NCI-H2029 (cell line): Measurements from ENCODE around the gene MPST.

ENCODE experiments used
- DNase-seq: peaks from one replicate; lab custom pipeline; 2025; lab: John Stamatoyannopoulos, UW

The MPST gene

GRCh38 chr22:37044634-37045625 lies 25.4 kb downstream of the MPST start:
- DNase-seq = no peak

- DNase-seq = no peak
These were observed 26.4 kb downstream of the MPST start for GRCh38 chr22:37045958-37046357.

- DNase-seq = no peak
These were observed 27.0 kb downstream of the MPST start for GRCh38 chr22:37046589-37046988.

GRCh38 chr22:37047006-37047405 lies 27.5 kb downstream of the MPST start:
- DNase-seq = no peak

- no peak for DNase-seq
These were observed 28.6 kb downstream of the MPST start for GRCh38 chr22:37048133-37048532.

- DNase-seq = no peak
These were observed 29.7 kb downstream of the MPST start for GRCh38 chr22:37049224-37049623.

GRCh38 chr22:37050913-37051312 lies 31.4 kb downstream of the MPST start:
- DNase-seq = no peak

GRCh38 chr22:37051391-37052385 lies 32.1 kb downstream of the MPST start, which contains the start of gene KCTD17:
Gene KCTD17, plus strand, starts transcription at chr22:37051742. Its CDS starts 19 bp downstream, at chr22:37051761.
- DNase-seq = no peak

- no peak for DNase-seq
These were observed 33.1 kb downstream of the MPST start for GRCh38 chr22:37052386-37053309.

- DNase-seq = no peak
These were observed 33.9 kb downstream of the MPST start for GRCh38 chr22:37053310-37054055.

GRCh38 chr22:37054056-37054395 lies 34.5 kb downstream of the MPST start:
- DNase-seq = no peak

GRCh38 chr22:37054600-37055365 lies 35.2 kb downstream of the MPST start:
- no peak for DNase-seq

- no peak for DNase-seq
These were observed 36.7 kb downstream of the MPST start for GRCh38 chr22:37056246-37056645.

GRCh38 chr22:37057226-37057625 lies 37.7 kb downstream of the MPST start:
- DNase-seq = no peak

GRCh38 chr22:37057796-37058510 lies 38.4 kb downstream of the MPST start:
- no peak for DNase-seq

GRCh38 chr22:37058917-37059701 lies 39.6 kb downstream of the MPST start:
- DNase-seq = no peak

GRCh38 chr22:37059876-37060449 lies 40.4 kb downstream of the MPST start:
- no peak for DNase-seq
